CD4-positive, alpha-beta T cell treated with Interleukin-1 beta for 1 hour (primary cell): ENCODE measurements around the gene KAT2B.

Experiments
- DNase-seq, 2 donors: peaks; one replicate each; pipeline ENCODE4 v3.0.0-alpha.2; 2020 to 2022

Gene KAT2B

GRCh38 chr3:20154078-20154477 lies 113.8 kb downstream of the KAT2B start:
- no peak for DNase-seq

GRCh38 chr3:20154928-20155327 lies 114.7 kb downstream of the KAT2B start:
- DNase-seq: no peak

GRCh38 chr3:20160230-20160629 lies 120.0 kb downstream of the KAT2B start:
- no peak for DNase-seq

- no peak for DNase-seq
Observed at GRCh38 chr3:20161714-20162113, 121.5 kb downstream of the KAT2B start.

- no peak for DNase-seq
Observed at GRCh38 chr3:20173844-20174410, 133.7 kb downstream of the KAT2B start.

- no peak for DNase-seq
Observed at GRCh38 chr3:20181276-20181675, 141.0 kb downstream of the KAT2B start.

GRCh38 chr3:20182206-20182605 lies 142.0 kb downstream of the KAT2B start:
- no peak for DNase-seq

GRCh38 chr3:20185331-20185678 lies 145.1 kb downstream of the KAT2B start:
- peak in 1 of 2 donors; percentile 36 for DNase-seq

- DNase-seq: peak; percentile 99 to 100
Observed at GRCh38 chr3:20185679-20186599, 145.7 kb downstream of the KAT2B start, which contains the start of gene SGO1. SGO1 (minus strand) TSS chr3:20186206; CDS start chr3:20184027, 2,179 bp downstream.

GRCh38 chr3:20186600-20187004 lies 146.4 kb downstream of the KAT2B start:
- no peak for DNase-seq

- DNase-seq: no peak
Observed at GRCh38 chr3:20190991-20191390, 150.7 kb downstream of the KAT2B start.

- no peak for DNase-seq
Observed at GRCh38 chr3:20194793-20195460, 154.7 kb downstream of the KAT2B start.

GRCh38 chr3:20197775-20198174 lies 157.5 kb downstream of the KAT2B start:
- DNase-seq: no peak

- no peak for DNase-seq
Observed at GRCh38 chr3:20201143-20201542, 160.9 kb downstream of the KAT2B start.
